Trophoblast cell (in vitro differentiated cells and primary cell): ENCODE data around the gene BANK1.

Experiments
- DNase-seq, 2 donors: peaks; one replicate each; pipeline ENCODE4 v3.0.0-alpha.2; 2016
- H2AFZ ChIP-seq: 2 replicates; pipeline ENCODE4 v1.6.1; 2013; ENCODE audit warnings: low read length, moderate library complexity, mild to moderate bottlenecking; ENCODE audit not compliant: insufficient read depth, poor library complexity
- H2AK5ac ChIP-seq: 2 replicates; pipeline ENCODE4 v1.6.1; 2013; ENCODE audit warnings: mild to moderate bottlenecking, low read length
- H2BK120ac ChIP-seq: 2 replicates; pipeline ENCODE4 v1.6.1; 2013; ENCODE audit warnings: low read length, mild to moderate bottlenecking, moderate library complexity; ENCODE audit not compliant: insufficient read depth, poor library complexity
- H2BK12ac ChIP-seq: 2 replicates; pipeline ENCODE4 v1.6.1; 2013; ENCODE audit warnings: mild to moderate bottlenecking, low read length, moderate library complexity
- H2BK5ac ChIP-seq: 2 replicates; pipeline ENCODE4 v1.6.1; 2013; ENCODE audit warnings: low read length, low read depth, moderate library complexity, mild to moderate bottlenecking; ENCODE audit not compliant: poor library complexity
- H3K14ac ChIP-seq: 2 replicates; pipeline ENCODE4 v1.6.1; 2013; ENCODE audit warnings: mild to moderate bottlenecking, low read length
- H3K18ac ChIP-seq: 2 replicates; pipeline ENCODE4 v1.6.1; 2013; ENCODE audit warnings: mild to moderate bottlenecking, low read length
- H3K23ac ChIP-seq: 2 replicates; pipeline ENCODE4 v1.6.1; 2013; ENCODE audit warnings: low read length
- H3K27ac ChIP-seq: 2 replicates; pipeline ENCODE4 v1.5.1; 2013; ENCODE audit warnings: low read depth, mild to moderate bottlenecking, inconsistent platforms, low read length, moderate library complexity
- H3K27me3 ChIP-seq: 2 replicates; pipeline ENCODE4 v1.6.1; 2013; ENCODE audit warnings: inconsistent platforms, mild to moderate bottlenecking, low read length, moderate library complexity; ENCODE audit not compliant: insufficient read depth
- H3K36me3 ChIP-seq, 2 experiments: 1 replicate in 1 of 2; 2 replicates in 1 of 2; pipeline ENCODE4 v1.6.1; 2013; ENCODE audit warnings: low read length in 2 of 2, mild to moderate bottlenecking in 2 of 2, moderate library complexity in 1 of 2; ENCODE audit not compliant: insufficient read depth in 2 of 2, control insufficient read depth in 1 of 2
- H3K4ac ChIP-seq: 2 replicates; pipeline ENCODE4 v1.6.1; 2013; ENCODE audit warnings: low read depth, mild to moderate bottlenecking, low read length, moderate library complexity
- H3K4me1 ChIP-seq, 2 experiments: 1 replicate in 1 of 2; 2 replicates in 1 of 2; pipeline ENCODE4 v1.6.1; 2013; ENCODE audit warnings: low read length in 2 of 2, mild to moderate bottlenecking in 2 of 2, moderate library complexity in 1 of 2; ENCODE audit not compliant: insufficient read depth in 2 of 2, control insufficient read depth in 1 of 2
- H3K4me2 ChIP-seq: 2 replicates; pipeline ENCODE4 v1.6.1; 2013; ENCODE audit warnings: inconsistent platforms, mild to moderate bottlenecking, low read length, moderate library complexity
- H3K4me3 ChIP-seq: 2 replicates; pipeline ENCODE4 v1.5.1; 2013; ENCODE audit warnings: mild to moderate bottlenecking, low read depth, low read length, inconsistent platforms
- H3K79me1 ChIP-seq: one replicate; pipeline ENCODE4 v1.6.1; 2013; ENCODE audit warnings: low read length
- H3K79me2 ChIP-seq: 2 replicates; pipeline ENCODE4 v1.6.1; 2013; ENCODE audit warnings: low read length, mild to moderate bottlenecking; ENCODE audit not compliant: control insufficient read depth, insufficient read depth, poor library complexity
- H3K9ac ChIP-seq: 2 replicates; pipeline ENCODE4 v1.6.1; 2013; ENCODE audit warnings: mild to moderate bottlenecking, low read length
- H3K9me3 ChIP-seq: 2 replicates; pipeline ENCODE4 v1.6.1; 2013; ENCODE audit warnings: low read depth, mild to moderate bottlenecking, control low read depth, inconsistent platforms, low read length; ENCODE audit not compliant: insufficient read depth
- H4K12ac ChIP-seq: 2 replicates; pipeline ENCODE4 v1.6.1; 2013; ENCODE audit warnings: low read depth, mild to moderate bottlenecking, low read length, moderate library complexity
- H4K8ac ChIP-seq: 2 replicates; pipeline ENCODE4 v1.6.1; 2013; ENCODE audit warnings: low read depth, mild to moderate bottlenecking, low read length, moderate library complexity
- H4K91ac ChIP-seq: one replicate; pipeline ENCODE4 v1.6.1; 2013; ENCODE audit warnings: low read depth, mild to moderate bottlenecking, low read length, moderate library complexity
- WGBS: extraction: QIAGEN DNeasy Blood & Tissue Kit; methylation state at CpG from one replicate; pipeline ENCODE4 v1.1.7; 2013; ENCODE audit warnings: missing lambda C conversion rate; ENCODE audit not compliant: insufficient read length, insufficient coverage; ENCODE audit errors: extremely low coverage; 5-methylcytosine and 5-hydroxymethylcytosine counted together

BANK1 gene

GRCh38 chr4:101824500-101824899 lies 34.0 kb downstream of the BANK1 start:
- DNase-seq: no peak
- Histone ChIP-seq H2AFZ (no peak overlapping the region), H2BK5ac (no peak overlapping the region), H3K23ac (no peak overlapping the region), H3K36me3 (no peaks in the 10 kb centered on the region), H3K4me3 (no peak overlapping the region), H4K12ac (no peak overlapping the region), H3K4me1 (no peaks in the 10 kb centered on the region), H2AK5ac (no peak overlapping the region), H3K79me2 (no peaks in the 10 kb centered on the region), H2BK12ac (no peak overlapping the region), H3K9me3 (no peaks in the 10 kb centered on the region), H2BK120ac (no peak overlapping the region), H3K4ac (no peak overlapping the region), H3K4me2 (no peak overlapping the region), H3K27ac (no peak overlapping the region), H3K18ac (no peak overlapping the region), H3K14ac (no peak overlapping the region), H4K8ac (no peak overlapping the region), H3K9ac (no peak overlapping the region), H3K27me3 (no peaks in the 10 kb centered on the region), H4K91ac (no peak overlapping the region), H3K79me1 (no peaks in the 10 kb centered on the region)

GRCh38 chr4:101825953-101826352 lies 35.4 kb downstream of the BANK1 start:
- H3K9me3 ChIP-seq: no peaks in the 10 kb centered on the region
- no peak overlapping the region for H2AK5ac ChIP-seq
- H3K4ac ChIP-seq: no peak overlapping the region
- no peak overlapping the region for H3K18ac ChIP-seq
- H3K4me3 ChIP-seq: no peak overlapping the region
- no peaks in the 10 kb centered on the region for H3K27me3 ChIP-seq
- H2AFZ ChIP-seq: no peak overlapping the region
- WGBS: no CpG with 5 or more reads among the region's 2 CpGs
- H3K79me1 ChIP-seq: no peaks in the 10 kb centered on the region
- H3K27ac ChIP-seq: no peak overlapping the region
- DNase-seq: no peak
- H3K23ac ChIP-seq: no peak overlapping the region
- H4K8ac ChIP-seq: no peak overlapping the region
- H3K4me2 ChIP-seq: no peak overlapping the region
- no peak overlapping the region for H2BK120ac ChIP-seq
- no peaks in the 10 kb centered on the region for H3K36me3 ChIP-seq
- H3K14ac ChIP-seq: no peak overlapping the region
- no peak overlapping the region for H2BK5ac ChIP-seq
- H3K9ac ChIP-seq: no peak overlapping the region
- no peaks in the 10 kb centered on the region for H3K4me1 ChIP-seq
- H3K79me2 ChIP-seq: no peaks in the 10 kb centered on the region
- no peak overlapping the region for H4K12ac ChIP-seq
- no peak overlapping the region for H2BK12ac ChIP-seq
- H4K91ac ChIP-seq: no peak overlapping the region

GRCh38 chr4:101831816-101832215 lies 41.3 kb downstream of the BANK1 start:
- no peak overlapping the region for H3K9ac ChIP-seq
- H3K79me2 ChIP-seq: no peaks in the 10 kb centered on the region
- H3K27me3 ChIP-seq: no peaks in the 10 kb centered on the region
- H3K4me2 ChIP-seq: no peak overlapping the region
- H4K12ac ChIP-seq: no peak overlapping the region
- no peaks in the 10 kb centered on the region for H3K9me3 ChIP-seq
- H3K27ac ChIP-seq: no peak overlapping the region
- no peak overlapping the region for H3K18ac ChIP-seq
- no peak overlapping the region for H2BK120ac ChIP-seq
- H2AK5ac ChIP-seq: no peak overlapping the region
- no peak overlapping the region for H2AFZ ChIP-seq
- H3K79me1 ChIP-seq: no peaks in the 10 kb centered on the region
- no peaks in the 10 kb centered on the region for H3K36me3 ChIP-seq
- no peak overlapping the region for H3K4ac ChIP-seq
- no peak overlapping the region for H4K8ac ChIP-seq
- no peak overlapping the region for H4K91ac ChIP-seq
- H3K23ac ChIP-seq: no peak overlapping the region
- no peak overlapping the region for H3K4me3 ChIP-seq
- no peak overlapping the region for H2BK12ac ChIP-seq
- H3K14ac ChIP-seq: no peak overlapping the region
- peaks cover 0 to 2% of the 10 kb centered on the region in 2 experiments for H3K4me1 ChIP-seq
- H2BK5ac ChIP-seq: no peak overlapping the region
- no peak for DNase-seq

- no peaks in the 10 kb centered on the region for H3K36me3 ChIP-seq
- H3K27me3 ChIP-seq: no peaks in the 10 kb centered on the region
- no peaks in the 10 kb centered on the region for H3K9me3 ChIP-seq
- no peak for DNase-seq
- no peak overlapping the region for H2BK12ac ChIP-seq
- no peak overlapping the region for H3K14ac ChIP-seq
- no CpG with 5 or more reads among the region's 1 CpG for WGBS
- H3K79me2 ChIP-seq: no peaks in the 10 kb centered on the region
- no peak overlapping the region for H2AK5ac ChIP-seq
- H3K4me2 ChIP-seq: no peak overlapping the region
- H3K23ac ChIP-seq: no peak overlapping the region
- H2BK120ac ChIP-seq: no peak overlapping the region
- no peak overlapping the region for H4K91ac ChIP-seq
- H4K8ac ChIP-seq: no peak overlapping the region
- no peak overlapping the region for H3K18ac ChIP-seq
- H2BK5ac ChIP-seq: no peak overlapping the region
- no peak overlapping the region for H2AFZ ChIP-seq
- H3K4ac ChIP-seq: no peak overlapping the region
- no peak overlapping the region for H3K4me3 ChIP-seq
- no peak overlapping the region for H4K12ac ChIP-seq
- no peaks in the 10 kb centered on the region for H3K79me1 ChIP-seq
- peaks cover 0 to 2% of the 10 kb centered on the region in 2 experiments for H3K4me1 ChIP-seq
- no peak overlapping the region for H3K27ac ChIP-seq
- H3K9ac ChIP-seq: no peak overlapping the region
Measured at GRCh38 chr4:101833480-101833879, 43.0 kb downstream of the BANK1 start.
